ENCODE measurements around the gene PLPPR1.

The PLPPR1 gene

GRCh38 chr9:101371813-101372212 lies 343.3 kb downstream of the PLPPR1 start:
- FAIRE-seq: no peak
- DNase-seq (ENCODE audit: insufficient read length, low spot score): no peak

- DNase-seq (ENCODE audit: insufficient read length, low spot score) (no peak), FAIRE-seq (no peak)
Measured at GRCh38 chr9:101372327-101373118, 344.0 kb downstream of the PLPPR1 start.
